ENCODE results near the gene FAM163A.
"Not testable (repeated sequence)": the region's sequence is repeated elsewhere in the genome, so short reads cannot be mapped to it uniquely, and the experiment has no call there.

- TF ChIP-seq CTCF, POLR2A (IDR thresholded peaks at IDR 0.05): not testable (repeated sequence)
Measured at GRCh38 chr1:179804417-179804816, 61.3 kb downstream of the FAM163A start.

All from adrenal gland (tissue), 5 donors.